DND-41 (cell line): ENCODE data around the gene PRPH2.

ENCODE experiments used
- EZH2 ChIP-seq: IDR thresholded peaks from 3 replicates; pipeline ENCODE4 v1.6.1; 2012; ENCODE audit warnings: borderline replicate concordance, low read depth, mild to moderate bottlenecking, moderate library complexity, low read length, inconsistent platforms; ENCODE audit not compliant: severe bottlenecking
- TF ChIP-seq, protein P1 (sequence below): IDR thresholded peaks from 2 replicates; pipeline ENCODE4 v1.5.1; 2012; ENCODE audit warnings: borderline replicate concordance, low read length, moderate library complexity, mild to moderate bottlenecking; ENCODE audit not compliant: poor library complexity, severe bottlenecking; ENCODE audit errors: extremely low read depth

DNA sequence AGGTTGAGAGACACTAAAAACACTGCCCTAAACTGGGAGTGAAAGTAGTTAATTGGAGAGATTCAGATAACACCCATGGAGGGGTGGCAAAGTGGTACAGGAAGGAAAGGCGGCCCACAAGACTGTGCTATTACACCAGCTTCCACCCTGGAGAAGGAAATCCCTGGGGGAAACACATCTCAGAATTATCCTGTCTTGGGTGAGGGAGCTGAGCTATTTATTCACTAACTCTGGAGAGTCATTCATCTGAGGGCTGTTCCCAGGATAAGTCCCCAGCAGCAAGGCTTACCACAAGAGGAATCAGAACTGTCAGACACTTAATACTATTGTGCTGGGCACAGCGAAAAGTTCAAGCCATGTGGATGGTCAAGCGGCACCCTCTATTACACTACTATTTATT is 13.6 kb upstream of the PRPH2 start:
- TF ChIP-seq, protein P1, sequence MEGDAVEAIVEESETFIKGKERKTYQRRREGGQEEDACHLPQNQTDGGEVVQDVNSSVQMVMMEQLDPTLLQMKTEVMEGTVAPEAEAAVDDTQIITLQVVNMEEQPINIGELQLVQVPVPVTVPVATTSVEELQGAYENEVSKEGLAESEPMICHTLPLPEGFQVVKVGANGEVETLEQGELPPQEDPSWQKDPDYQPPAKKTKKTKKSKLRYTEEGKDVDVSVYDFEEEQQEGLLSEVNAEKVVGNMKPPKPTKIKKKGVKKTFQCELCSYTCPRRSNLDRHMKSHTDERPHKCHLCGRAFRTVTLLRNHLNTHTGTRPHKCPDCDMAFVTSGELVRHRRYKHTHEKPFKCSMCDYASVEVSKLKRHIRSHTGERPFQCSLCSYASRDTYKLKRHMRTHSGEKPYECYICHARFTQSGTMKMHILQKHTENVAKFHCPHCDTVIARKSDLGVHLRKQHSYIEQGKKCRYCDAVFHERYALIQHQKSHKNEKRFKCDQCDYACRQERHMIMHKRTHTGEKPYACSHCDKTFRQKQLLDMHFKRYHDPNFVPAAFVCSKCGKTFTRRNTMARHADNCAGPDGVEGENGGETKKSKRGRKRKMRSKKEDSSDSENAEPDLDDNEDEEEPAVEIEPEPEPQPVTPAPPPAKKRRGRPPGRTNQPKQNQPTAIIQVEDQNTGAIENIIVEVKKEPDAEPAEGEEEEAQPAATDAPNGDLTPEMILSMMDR, result no peak
- TF ChIP-seq EZH2, result no peak
